IMR-90 (cell line): ENCODE measurements around the gene IFITM10.

Experiments
- CEBPB ChIP-seq: IDR thresholded peaks from 2 replicates; pipeline ENCODE4 v1.6.1; 2012; ENCODE audit warnings: low read depth, low read length, improper control_type of control experiment
- CHD1 ChIP-seq: IDR thresholded peaks from 2 replicates; pipeline ENCODE4 v1.6.1; 2012; ENCODE audit warnings: low read depth, low read length, improper control_type of control experiment
- CTCF ChIP-seq: conservative IDR thresholded peaks from 2 replicates; pipeline ENCODE4 v1.5.1; 2012; ENCODE audit warnings: mild to moderate bottlenecking, low read depth, low read length, improper control_type of control experiment
- ELK1 ChIP-seq: fragments of 150-350 bp; IDR thresholded peaks from 2 replicates; pipeline ENCODE4 v1.6.1; 2016; ENCODE audit warnings: low read depth, mild to moderate bottlenecking, low read length, moderate library complexity, borderline replicate concordance
- MAFK ChIP-seq: IDR thresholded peaks from 2 replicates; pipeline ENCODE4 v1.6.1; 2012; ENCODE audit warnings: low read depth, low read length, improper control_type of control experiment
- MXI1 ChIP-seq: IDR thresholded peaks from 2 replicates; pipeline ENCODE4 v1.6.1; 2012; ENCODE audit warnings: low read depth, mild to moderate bottlenecking, low read length, moderate library complexity, borderline replicate concordance
- NFE2L2 ChIP-seq: fragments of 150-350 bp; IDR thresholded peaks from 2 replicates; pipeline ENCODE4 v1.6.1; 2016; ENCODE audit warnings: low read depth, mild to moderate bottlenecking, low read length
- POLR2A ChIP-seq: IDR thresholded peaks from 2 replicates; pipeline ENCODE4 v1.6.1; 2012; ENCODE audit warnings: mild to moderate bottlenecking, low read depth, low read length
- RAD21 ChIP-seq: IDR thresholded peaks from 2 replicates; pipeline ENCODE4 v1.6.1; 2012; ENCODE audit warnings: low read length, improper control_type of control experiment
- RCOR1 ChIP-seq: IDR thresholded peaks from 2 replicates; pipeline ENCODE4 v1.6.1; 2012; ENCODE audit warnings: mild to moderate bottlenecking, low read length, improper control_type of control experiment; ENCODE audit not compliant: insufficient replicate concordance
- SMC3 ChIP-seq: fragments of 150-350 bp; IDR thresholded peaks from 2 replicates; pipeline ENCODE4 v1.6.1; 2016; ENCODE audit warnings: low read depth, mild to moderate bottlenecking, antibody characterized with exemption, low read length, moderate library complexity
- USF2 ChIP-seq: fragments of 150-350 bp; IDR thresholded peaks from 2 replicates; pipeline ENCODE4 v1.6.1; 2017; ENCODE audit warnings: mild to moderate bottlenecking, antibody characterized with exemption, low read length, low read depth

- TF ChIP-seq CTCF = no peak
- TF ChIP-seq ELK1 = no peak
- TF ChIP-seq SMC3 = no peak
- no peak for TF ChIP-seq POLR2A
- TF ChIP-seq NFE2L2 = no peak
- no peak for TF ChIP-seq MXI1
- no peak for TF ChIP-seq CHD1
- TF ChIP-seq RCOR1 = no peak
- TF ChIP-seq USF2 = no peak
- no peak for TF ChIP-seq CEBPB
- no peak for TF ChIP-seq MAFK
- no peak for TF ChIP-seq RAD21
Observed at GRCh38 chr11:1776944-1777715, 26.7 kb upstream of the IFITM10 start.
